Right ventricle myocardium superior (tissue), 1 donor: ENCODE results near the gene NRSN1. TPM values are rescaled to one million over a fixed set of nuclear protein-coding genes. Genes with fewer than 3 reads are reported as not detected.
"Not testable (repeated sequence)": the region's sequence is repeated elsewhere in the genome, so short reads cannot be mapped to it uniquely, and the experiment has no call there.

Experiments used
- ATAC-seq: fragments of 200-7000 bp; cut with Tn5 transposase; one replicate; pipeline ENCODE4 v1.9.1; 2020; ENCODE audit warnings: mild to moderate bottlenecking; ENCODE audit not compliant: poor library complexity
- DNase-seq: peaks from one replicate; pipeline ENCODE4 v3.0.0-alpha.2; 2020
- intact Hi-C: fragments of 100-400 bp; cut with DNase I; formaldehyde crosslinking; loops from one replicate; pipeline ENCODE4 v1.11.2; 2022
- total RNA-seq: library from RNA; stranded (reverse); fragmentation: NEBNext Ultra II Directional; extraction: Animal tissue kit (Norgen Biotek cat#: 25700); gene quantifications from one replicate; pipeline ENCODE4 v1.2.1, GENCODE V29; 2021
- donor health status: DM: no; HTN: yes; CAD: no; lungs with severe emphysema.

The NRSN1 gene
- total RNA-seq, 1 donor from 2014 or later = not detected

DNA sequence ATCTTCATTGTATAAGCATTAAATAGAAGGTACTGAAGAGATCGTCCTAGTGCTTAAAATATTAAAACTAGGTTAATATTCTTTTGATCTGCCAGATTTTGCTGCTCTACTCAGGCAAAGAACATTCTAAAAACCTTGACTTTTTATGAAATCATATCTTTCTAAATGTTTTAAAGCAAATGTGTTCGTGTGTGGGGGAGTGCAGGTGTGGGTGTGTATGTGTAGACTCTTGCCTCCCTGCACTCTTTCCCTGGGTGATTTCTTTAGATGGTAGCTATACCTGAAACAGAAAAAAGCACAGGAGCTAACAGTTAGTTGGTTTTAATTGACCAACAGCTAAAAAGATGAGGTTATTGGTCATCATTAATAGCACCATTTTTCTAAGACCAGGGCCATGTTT lies 5.7 kb downstream of the NRSN1 start:
- ATAC-seq (no peak), DNase-seq (no peak)
- intact Hi-C loops = no loop called here

DNA sequence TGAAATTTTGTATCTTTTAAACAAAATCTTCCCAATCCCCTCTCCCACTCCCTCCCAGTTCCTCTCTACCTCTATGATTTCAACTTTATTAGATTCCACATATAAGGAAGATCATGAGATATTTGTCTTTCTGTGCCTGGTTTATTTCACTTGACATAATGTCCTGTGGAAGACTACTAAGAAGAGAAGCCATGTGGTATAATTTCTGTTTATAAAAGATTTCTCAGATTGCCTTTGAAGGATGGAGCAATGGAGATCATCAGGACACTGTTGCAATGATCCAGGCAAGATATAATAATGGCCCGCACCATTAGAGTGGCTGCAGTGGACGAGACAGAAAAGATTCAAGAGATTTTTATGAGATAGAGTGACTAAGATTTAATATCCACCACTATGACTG lies 13.1 kb downstream of the NRSN1 start:
- DNase-seq (no peak), ATAC-seq (no peak)
- intact Hi-C loops = no loop called here

DNA sequence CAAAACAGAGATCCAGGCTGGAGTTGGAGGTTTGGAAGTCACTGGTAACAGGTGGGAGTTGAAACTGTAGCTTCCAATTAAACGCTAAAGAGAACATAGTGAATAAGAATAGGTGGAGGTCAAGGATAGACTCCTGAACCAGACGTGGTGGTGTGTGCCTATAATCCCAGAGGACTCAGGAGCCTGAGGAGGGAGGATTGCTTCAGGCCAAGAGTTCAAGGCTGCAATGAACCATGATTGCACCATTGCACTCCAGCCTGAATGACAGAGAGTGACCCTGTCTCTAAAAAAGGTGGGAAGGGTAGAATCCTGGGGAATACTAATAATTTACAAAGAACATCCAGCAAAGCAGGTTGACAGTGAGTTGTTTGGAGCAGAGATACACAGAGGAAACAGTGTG lies 13.6 kb downstream of the NRSN1 start:
- no peak for ATAC-seq
- DNase-seq = no peak
- intact Hi-C loops = no loop called here

DNA sequence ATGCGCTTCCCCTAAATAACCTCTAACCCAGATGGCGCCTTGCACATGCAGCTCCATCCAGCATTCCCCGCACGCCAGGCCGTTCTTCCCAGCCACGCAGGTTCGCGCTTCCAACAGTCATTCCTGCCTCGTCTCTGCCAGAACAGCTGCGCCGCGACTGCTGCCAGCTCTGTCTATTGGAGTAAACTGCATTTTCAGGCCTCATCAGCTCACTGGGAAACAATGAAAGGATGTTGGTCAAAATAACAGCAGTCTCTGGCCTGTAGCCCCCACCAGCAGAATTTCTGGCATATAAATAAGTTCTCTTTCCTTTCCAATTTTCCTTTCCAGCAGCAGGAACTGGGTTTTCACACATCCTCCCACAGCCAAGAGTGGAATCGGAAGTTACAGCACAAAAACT lies 14.6 kb downstream of the NRSN1 start:
- ATAC-seq (peak; percentile 67), DNase-seq (peak; percentile 76)
- intact Hi-C loops = no loop called here

DNA sequence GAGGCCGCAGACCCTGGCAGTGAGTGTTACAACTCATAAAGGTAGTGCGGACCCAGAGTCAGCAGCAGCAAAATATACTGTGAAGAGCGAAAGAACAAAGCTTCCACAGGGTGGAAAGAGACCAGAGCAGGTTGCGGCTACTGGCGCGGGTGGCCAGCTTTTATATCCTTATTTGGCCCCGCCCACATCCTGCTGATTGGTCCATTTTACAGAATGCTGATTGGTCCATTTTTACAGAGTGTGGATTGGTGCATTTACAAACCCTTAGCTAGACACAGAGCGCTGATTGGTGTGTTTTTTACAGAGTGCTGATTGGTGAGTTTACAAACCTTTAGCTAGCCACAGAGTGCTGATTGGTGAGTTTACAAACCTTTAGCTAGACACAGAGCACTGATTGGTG lies 16.7 kb downstream of the NRSN1 start:
- ATAC-seq, intact Hi-C loops, DNase-seq: not testable (repeated sequence)

DNA sequence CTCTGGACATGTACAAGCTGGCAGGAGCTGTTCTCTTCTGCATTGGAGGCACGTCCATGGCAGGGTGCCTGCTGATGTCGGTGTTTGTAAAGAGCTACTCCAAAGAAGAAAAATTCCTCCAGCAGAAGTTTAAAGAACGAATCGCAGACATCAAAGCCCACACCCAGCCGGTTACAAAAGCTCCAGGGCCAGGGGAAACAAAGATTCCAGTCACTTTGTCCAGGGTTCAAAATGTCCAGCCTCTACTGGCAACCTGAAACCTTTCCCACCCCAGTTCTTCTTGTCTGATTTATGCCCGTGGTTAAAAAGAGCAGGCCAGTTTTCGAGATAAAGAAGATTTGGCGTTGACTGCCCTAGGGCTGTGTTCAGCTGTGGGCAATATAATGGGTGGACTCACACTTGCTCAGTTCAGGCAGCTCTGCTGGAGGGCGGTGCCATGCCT lies 19.7 kb downstream of the NRSN1 start:
- intact Hi-C loops = no loop called here
- DNase-seq = no peak
- no peak for ATAC-seq

DNA sequence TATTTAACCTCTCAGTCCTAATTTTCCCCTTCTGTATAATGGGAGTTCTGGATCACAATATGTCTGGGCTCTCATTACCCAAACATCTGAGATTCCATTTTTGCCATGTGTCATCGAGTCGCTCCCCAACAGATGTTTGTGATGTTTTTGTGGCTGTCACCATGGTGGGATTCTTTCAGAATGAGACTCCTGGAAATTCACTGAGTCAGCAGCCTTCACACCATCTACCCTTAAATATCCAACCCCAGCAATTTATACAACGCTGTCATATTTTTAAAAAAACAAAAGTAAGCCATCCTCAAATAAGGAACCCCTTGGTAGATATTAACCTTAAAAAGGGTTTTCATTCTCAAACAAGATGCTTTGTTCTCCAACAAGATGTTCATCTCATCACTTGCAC lies 20.9 kb downstream of the NRSN1 start:
- DNase-seq (no peak), ATAC-seq (no peak)
- intact Hi-C loops = no loop called here

DNA sequence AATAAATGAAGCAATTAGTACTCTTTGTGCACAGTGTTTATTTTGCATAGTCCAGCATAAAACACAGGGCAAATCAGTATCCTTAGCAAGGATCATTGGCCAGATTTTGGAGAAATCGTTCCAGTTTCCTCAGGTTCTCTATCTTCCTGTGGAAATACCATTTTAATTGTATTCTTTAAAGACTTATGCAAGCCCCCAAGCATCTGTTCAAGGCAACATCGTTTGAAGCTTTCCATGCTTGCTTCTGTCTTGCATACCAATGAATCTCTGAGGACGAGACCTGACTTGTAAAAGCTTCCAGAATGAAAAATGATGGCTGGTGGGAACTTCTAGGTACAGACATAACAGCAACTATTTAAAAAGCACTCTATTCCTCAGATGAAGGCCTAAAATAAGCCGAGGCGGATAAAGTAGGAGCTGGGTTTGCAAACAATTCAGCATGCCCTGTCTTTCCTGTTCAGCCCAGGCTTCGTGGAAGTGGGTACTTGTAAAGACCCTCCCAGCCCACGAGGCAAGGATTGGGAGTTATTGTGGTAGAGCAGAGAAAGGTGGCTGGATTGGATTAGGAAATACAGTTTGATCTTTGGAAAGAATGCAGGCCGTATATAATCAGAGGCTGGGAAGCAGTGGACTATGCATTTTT lies 21.6 kb downstream of the NRSN1 start:
- ATAC-seq = no peak
- intact Hi-C loops = no loop called here

DNA sequence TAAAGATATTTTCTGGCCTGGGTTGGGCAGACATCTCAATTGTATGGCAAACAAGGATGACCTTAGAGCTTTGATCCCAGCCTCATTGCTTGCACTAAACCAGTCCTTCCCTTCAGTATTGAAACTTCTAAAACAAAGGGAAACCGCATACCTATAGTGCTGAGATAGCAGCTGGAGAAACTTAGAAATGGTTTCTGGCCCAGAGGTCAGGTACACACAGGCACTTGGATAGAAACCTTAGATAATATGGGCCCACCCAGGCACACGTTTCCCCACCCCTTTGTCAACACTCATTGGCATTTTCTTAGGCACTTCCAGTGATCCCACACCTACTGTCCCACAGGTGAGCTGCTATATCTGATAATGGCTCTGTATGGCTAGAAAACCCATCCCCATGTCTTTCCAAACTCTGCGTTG lies 22.1 kb downstream of the NRSN1 start:
- ATAC-seq (no peak), DNase-seq (no peak)
- intact Hi-C loops = no loop called here

More for the DNA sequence above, 21.6 kb downstream of the NRSN1 start:
- DNase-seq = no peak

DNA sequence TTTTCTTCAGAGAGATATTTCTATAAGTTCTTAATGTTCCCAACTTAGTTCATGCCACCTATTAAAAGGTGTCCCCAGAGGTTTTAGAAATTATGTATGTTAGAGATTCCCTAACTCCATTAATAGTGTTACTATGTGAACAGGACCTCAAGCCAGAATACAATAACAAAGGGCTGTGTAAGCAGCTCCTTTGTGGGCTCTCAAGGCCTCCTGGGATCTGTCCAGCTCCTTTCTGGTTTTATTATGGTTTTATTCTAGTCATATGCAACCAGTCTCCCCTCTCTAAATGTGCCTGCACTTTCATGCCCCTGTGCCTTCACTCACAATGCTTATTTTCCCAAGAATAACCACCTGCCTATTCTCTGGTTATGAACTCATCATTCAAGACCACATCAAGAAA lies 22.7 kb downstream of the NRSN1 start:
- ATAC-seq (no peak), DNase-seq (no peak)
- intact Hi-C loops = no loop called here

DNA sequence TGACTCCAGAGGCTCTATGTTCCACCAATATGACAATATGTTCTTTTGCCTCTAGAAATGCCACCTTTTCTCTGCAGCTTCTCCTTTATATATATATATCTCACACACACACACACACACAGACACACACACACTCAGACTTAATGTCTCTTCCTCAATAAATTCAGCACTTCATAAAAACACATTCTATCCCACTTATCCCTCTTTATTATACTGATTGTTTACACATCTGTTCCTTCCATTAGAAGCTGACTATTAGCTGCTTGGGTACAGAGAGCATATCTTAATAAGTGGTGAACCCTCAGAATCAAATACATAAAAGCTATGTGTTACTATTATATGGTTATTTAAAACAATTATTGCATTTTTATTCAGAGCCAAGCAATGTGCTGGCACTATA lies 23.3 kb downstream of the NRSN1 start:
- ATAC-seq (no peak), DNase-seq (no peak)
- intact Hi-C loops = no loop called here

DNA sequence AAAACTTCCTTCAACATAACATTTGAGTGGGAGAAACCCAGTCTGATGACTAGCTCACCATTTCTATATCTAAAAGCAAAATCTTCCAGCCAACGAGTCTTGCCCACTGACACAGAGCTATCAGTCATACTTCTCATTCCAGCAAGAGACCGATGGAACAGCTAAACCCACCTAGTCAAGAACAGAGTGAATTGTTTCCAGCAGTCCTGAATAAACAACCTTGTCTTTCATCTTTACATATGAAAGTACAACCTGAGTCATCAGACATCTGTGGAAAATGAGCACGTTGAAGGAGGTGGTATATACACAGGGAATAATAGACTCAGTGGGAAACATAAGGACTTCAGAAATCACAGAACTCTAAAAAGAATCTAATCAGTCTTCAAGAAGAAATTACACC lies 23.8 kb downstream of the NRSN1 start:
- intact Hi-C loops = no loop called here
- DNase-seq (no peak), ATAC-seq (no peak)

DNA sequence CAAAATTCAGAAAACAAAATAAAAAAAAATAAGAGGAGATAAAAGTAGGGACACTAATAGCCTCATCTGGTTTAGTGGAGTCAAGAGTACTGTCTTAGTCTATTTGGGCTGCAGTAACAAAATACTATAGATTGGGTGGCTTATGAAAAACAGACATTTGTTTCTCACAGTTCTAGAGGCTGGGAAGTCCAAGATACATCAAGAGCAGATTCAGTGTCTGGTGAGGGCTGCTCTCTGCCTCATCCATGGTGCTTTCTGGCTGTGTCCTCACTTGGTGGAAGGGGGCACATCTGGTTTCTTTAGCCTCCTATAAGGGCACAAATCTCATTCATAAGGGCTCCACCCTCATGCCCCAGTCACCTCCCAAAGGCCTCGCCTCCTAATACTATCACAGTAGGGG lies 26.0 kb downstream of the NRSN1 start:
- intact Hi-C loops = no loop called here
- no peak for ATAC-seq
- no peak for DNase-seq

DNA sequence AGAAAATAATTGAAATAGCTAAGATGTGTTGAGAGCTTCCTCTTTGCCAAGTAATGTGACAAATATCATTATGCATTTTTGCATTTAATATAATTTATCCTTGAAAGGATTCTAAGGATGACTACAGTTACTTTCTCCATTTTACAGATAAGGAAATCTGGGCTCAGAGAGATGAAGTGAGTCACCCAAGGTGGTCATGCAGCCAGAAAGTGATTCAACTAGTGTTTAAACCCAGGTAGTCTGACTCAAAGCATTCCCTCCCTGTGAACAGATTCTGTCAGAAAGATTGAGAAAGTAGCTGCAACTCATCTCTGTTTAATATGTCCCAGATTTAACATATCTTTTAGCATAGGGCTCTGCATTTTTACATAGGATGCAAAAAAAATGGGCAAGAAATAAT lies 28.1 kb downstream of the NRSN1 start:
- intact Hi-C loops = no loop called here
- DNase-seq (no peak), ATAC-seq (no peak)

DNA sequence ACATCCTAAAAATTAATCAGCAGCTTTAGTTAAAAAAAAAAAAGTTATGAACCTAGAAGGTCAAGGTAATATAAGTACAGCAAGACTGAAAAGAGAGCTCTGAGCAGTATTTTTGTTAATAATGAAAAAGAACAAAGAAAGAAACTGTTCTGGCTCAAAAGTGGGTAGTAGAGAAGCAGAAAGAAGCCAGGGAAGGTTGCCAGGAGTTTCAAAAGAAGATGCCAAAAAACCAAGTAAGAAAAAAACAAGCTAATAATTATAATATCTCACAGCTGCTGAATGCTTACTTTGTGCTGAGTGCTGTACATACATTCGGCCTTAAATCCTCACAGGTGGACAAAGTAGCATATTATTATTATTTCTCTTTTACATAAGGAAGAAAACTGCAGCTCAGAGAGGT lies 31.9 kb downstream of the NRSN1 start:
- ATAC-seq = no peak
- intact Hi-C loops = no loop called here
- DNase-seq = no peak

DNA sequence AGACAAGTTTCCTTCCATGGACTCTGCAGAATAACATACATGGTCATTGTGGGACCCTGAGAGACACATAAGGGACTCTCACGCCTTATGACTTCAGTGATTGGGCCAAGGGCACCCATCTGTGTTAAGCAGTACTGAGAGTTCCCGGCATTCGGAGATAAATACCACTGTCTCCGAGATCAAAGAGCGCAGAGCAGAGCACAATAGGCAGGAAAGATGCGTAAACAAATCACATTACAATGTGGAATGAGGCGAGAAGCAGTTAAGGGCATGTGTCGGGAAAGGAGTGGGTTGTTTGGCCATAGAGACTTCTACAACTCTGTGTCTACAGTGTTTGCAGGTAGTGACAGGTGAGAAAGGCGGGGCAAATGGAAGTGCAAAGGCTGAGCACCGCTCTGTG lies 57.6 kb downstream of the NRSN1 start:
- DNase-seq (no peak), ATAC-seq (no peak)
- intact Hi-C loops = no loop called here

DNA sequence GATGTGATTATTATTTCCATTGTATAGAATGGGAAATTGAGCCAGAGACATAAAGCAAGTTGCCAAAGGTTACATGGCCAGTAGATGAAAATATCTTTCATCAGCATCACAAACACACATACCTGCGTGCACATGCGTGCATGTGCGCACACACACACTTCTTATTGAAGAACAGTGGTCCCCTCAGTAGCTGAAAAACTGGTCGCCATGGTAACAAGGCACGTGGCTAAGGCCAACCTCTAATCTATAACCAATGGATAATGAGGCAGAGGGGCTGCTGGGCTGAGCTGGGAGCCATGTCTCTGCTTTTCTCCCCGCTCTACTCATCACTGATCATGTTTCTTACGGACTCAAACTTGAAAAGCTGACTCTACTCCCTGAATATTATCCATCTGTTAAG lies 60.3 kb downstream of the NRSN1 start:
- DNase-seq (no peak), ATAC-seq (no peak)
- intact Hi-C loops = no loop called here

DNA sequence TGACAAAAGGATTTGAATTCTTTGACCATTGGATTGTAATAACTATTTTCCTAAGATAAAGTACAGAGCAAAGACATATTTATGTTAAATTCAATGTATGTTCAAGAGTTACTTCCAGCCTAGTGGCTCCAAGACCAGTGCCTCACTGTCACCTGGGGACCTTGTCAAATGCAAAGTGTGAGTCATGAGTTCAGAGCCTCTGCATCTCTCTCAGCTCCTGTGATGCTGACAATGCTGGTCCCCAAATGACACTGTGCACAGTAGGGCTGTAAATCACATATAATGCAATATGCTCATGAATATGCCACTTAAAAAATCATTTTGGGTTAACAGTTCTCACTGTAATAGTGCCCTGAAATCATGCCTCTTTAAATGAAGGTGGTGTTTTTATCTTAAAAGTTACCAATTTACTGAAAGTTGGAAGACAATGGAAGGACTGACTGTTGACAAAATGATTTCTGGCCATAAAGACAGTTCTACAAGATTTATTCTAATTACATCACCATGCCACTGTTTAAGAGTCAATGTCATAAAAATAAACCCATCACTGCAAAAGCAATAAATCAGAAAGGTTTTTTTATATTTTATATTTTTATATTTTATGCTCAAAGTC lies 62.1 kb downstream of the NRSN1 start:
- intact Hi-C loops = no loop called here
- ATAC-seq = no peak

DNA sequence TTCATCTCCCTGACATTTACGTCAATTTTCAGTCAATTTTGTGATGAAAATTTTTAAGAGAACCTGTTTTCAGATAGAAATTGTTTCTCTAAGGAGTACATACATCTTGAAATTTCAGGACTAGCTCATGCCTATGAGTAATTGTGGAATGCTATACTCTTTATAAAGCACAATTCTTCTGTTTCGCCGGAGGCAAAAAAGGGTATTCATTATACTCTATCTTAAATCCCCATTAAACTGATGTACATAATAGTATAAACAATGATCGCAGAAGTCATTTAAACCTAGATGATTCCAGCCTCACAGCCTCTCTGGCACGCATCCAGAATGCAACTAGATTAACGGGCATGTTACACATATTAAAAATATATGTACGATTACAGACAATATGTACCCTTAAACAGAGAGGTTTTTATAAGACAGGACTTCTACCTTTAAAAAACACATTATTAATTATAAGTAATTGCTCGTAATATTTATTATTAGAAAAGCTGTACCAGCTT lies 62.6 kb downstream of the NRSN1 start:
- ATAC-seq = no peak
- no peak for DNase-seq
- intact Hi-C loops = no loop called here

More for the DNA sequence above, 62.1 kb downstream of the NRSN1 start:
- no peak for DNase-seq

DNA sequence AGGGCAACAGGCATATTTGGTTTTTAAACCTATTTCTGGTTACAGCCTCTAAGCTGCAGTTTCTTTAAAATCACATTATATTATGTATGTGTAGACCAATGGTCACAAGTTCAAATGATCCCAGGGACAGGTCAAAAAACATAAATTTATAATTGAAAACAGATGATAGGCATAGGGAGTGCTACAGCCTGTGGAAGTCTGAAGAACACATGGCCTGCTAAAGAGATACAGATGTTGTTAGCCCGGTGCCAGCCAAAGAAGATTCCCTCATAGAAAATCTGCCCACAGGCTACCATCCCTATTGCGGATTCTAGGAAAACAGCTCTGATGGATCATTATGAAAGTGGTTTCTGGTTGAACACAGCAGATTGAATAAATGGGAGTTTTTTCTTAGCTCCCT lies 65.3 kb downstream of the NRSN1 start:
- DNase-seq (no peak), ATAC-seq (no peak)
- intact Hi-C loops = no loop called here

DNA sequence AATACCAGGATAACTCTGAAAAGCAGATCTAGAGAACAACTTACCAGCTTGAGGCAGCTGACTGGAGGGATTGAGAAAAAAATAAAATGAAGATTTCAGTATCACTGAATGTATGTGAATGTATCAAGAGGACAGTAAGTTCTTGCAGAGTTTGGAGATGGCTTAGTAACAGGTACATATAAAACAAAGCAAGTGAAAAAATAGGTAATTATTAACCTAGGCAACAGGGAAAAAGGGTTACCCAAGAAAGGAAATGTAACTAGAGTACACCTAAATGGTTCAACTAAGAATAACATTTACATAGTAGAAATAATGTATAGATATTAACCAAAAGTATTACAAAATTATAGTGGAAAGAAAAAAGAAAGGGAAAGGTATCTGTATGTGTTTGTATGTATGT lies 67.3 kb downstream of the NRSN1 start:
- no peak for ATAC-seq
- DNase-seq = no peak
- intact Hi-C loops = no loop called here
